MM.1S (cell line): ENCODE results near the gene FZR1.
A peak's percentile ranks its signal among the peaks of the same experiment; 100 is the strongest.

Source experiments
- DNase-seq: peaks from one replicate; pipeline ENCODE4 v3.0.0-alpha.2; 2015
- H2AFZ ChIP-seq: fragments of 300-600 bp; sonication (generic); 2 replicates; pipeline ENCODE4 v1.6.0; 2016; ENCODE audit warnings: antibody characterized with exemption, low read length
- H3F3A ChIP-seq: fragments of 300-600 bp; sonication (generic); 2 replicates; pipeline ENCODE4 v1.6.1; 2016; ENCODE audit warnings: mild to moderate bottlenecking, antibody characterized with exemption, low read length, moderate library complexity, mixed read lengths; ENCODE audit not compliant: insufficient read depth
- H3K27ac ChIP-seq: fragments of 300-600 bp; sonication (generic); 2 replicates; pipeline ENCODE4 v1.5.1; 2016; ENCODE audit warnings: mild to moderate bottlenecking, low read length
- H3K27me3 ChIP-seq: fragments of 300-600 bp; sonication (generic); replicated peaks from 2 replicates; pipeline ENCODE4 v1.6.0; 2016; ENCODE audit warnings: low read length; ENCODE audit not compliant: insufficient read depth
- H3K36me3 ChIP-seq: fragments of 300-600 bp; sonication (generic); replicated peaks from 2 replicates; pipeline ENCODE4 v1.6.1; 2016; ENCODE audit warnings: mild to moderate bottlenecking, low read length, mixed read lengths; ENCODE audit not compliant: insufficient read depth
- H3K4me1 ChIP-seq: fragments of 300-600 bp; sonication (generic); 2 replicates; pipeline ENCODE4 v1.6.1; 2016; ENCODE audit warnings: low read length, mixed read lengths
- H3K4me2 ChIP-seq: fragments of 300-600 bp; sonication (generic); 2 replicates; pipeline ENCODE4 v1.6.0; 2016; ENCODE audit warnings: low read depth, low read length
- H3K4me3 ChIP-seq: fragments of 300-600 bp; sonication (generic); 2 replicates; pipeline ENCODE4 v1.5.1; 2016; ENCODE audit warnings: low read length, mixed read lengths
- H3K79me2 ChIP-seq: fragments of 300-600 bp; sonication (generic); 2 replicates; pipeline ENCODE4 v1.6.1; 2016; ENCODE audit warnings: mixed run types, low read length, mixed read lengths
- H3K9ac ChIP-seq: fragments of 300-600 bp; sonication (generic); 2 replicates; pipeline ENCODE4 v1.6.1; 2016; ENCODE audit warnings: low read length, mixed read lengths
- H3K9me2 ChIP-seq: fragments of 300-600 bp; sonication (generic); replicated peaks from 2 replicates; pipeline ENCODE4 v1.6.1; 2016; ENCODE audit warnings: mild to moderate bottlenecking, low read length, mixed read lengths; ENCODE audit not compliant: insufficient read depth
- H3K9me3 ChIP-seq: fragments of 300-600 bp; sonication (generic); replicated peaks from 2 replicates; pipeline ENCODE4 v1.6.1; 2016; ENCODE audit warnings: mild to moderate bottlenecking, low read length, mixed read lengths; ENCODE audit not compliant: insufficient read depth
- H4K20me1 ChIP-seq: fragments of 300-600 bp; sonication (generic); 2 replicates; pipeline ENCODE4 v1.6.1; 2016; ENCODE audit warnings: mild to moderate bottlenecking, low read length, moderate library complexity, mixed read lengths; ENCODE audit not compliant: insufficient read depth
- CTCF ChIP-seq: fragments of 300-600 bp; sonication (generic); IDR thresholded peaks from 2 replicates; pipeline ENCODE4 v1.5.1; 2016; ENCODE audit warnings: antibody characterized with exemption, low read length, mixed read lengths
- EZH2 ChIP-seq: fragments of 300-600 bp; sonication (generic); optimal IDR thresholded peaks from 2 replicates; pipeline ENCODE3; 2017; ENCODE audit warnings: low read depth, mild to moderate bottlenecking, antibody characterized with exemption, low read length, mixed read lengths
- EZH2phosphoT487 ChIP-seq: fragments of 300-600 bp; sonication (generic); IDR thresholded peaks from 2 replicates; pipeline ENCODE4 v1.6.1; 2018; ENCODE audit warnings: antibody characterized with exemption, low read length

The FZR1 gene

DNA sequence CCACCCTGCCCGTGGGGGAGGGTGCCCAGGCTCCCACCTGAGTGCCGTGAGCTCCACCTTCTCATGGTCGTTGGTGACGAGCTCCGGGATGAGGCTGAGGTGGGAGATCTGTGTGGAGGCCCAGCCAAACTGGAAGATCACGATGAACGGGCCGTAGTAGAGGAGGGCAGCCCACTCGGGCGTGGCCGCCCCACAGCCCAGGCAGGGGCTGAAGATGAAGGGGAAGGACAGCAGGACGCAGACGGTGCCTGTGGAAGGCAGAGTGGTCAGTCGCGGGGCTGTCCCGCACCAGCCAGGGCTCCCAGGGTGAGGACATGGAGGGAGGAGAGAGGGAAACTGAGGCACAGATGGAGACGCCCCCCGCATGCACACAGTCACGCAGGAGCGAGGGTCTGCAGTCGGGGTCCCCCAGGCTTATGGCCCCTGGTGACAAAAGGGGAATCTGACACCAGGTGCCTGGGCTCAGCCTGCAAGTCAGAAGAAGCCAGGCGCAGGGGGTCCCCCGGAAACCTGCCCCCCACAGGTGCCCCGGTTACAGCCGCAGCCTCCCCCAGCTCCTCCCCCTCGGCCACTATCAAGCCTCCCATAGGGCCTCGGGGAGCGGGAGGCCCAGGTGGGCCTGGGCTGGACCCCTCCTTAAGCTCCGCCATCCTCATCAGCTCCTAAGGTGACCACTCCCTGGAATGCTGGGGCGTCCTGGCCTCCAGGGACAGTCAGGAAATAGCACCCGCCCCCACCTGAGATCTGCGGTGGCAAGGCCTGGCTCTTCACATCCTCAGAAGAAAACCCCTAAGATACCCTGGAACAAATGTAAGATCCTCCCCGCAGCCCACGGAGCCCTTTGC lies 45.1 kb downstream of the FZR1 start:
- Histone ChIP-seq H3K79me2 (peaks cover 19% of the 10 kb centered on the region), H3K27me3 (no peaks in the 10 kb centered on the region), H2AFZ (no peak overlapping the region), H4K20me1 (no peaks in the 10 kb centered on the region), H3K4me3 (no peak overlapping the region), H3K9me2 (no peaks in the 10 kb centered on the region), H3K9me3 (no peaks in the 10 kb centered on the region), H3K4me2 (no peak overlapping the region), H3K9ac (no peak overlapping the region), H3K36me3 (no peaks in the 10 kb centered on the region), H3K27ac (no peak overlapping the region), H3F3A (no peaks in the 10 kb centered on the region), H3K4me1 (peaks cover 10% of the 10 kb centered on the region; the same call in 1 of the 2 replicates)
- DNase-seq, result no peak
- no peak for TF ChIP-seq EZH2
- no peak for TF ChIP-seq EZH2phosphoT487
- TF ChIP-seq CTCF, result no peak

DNA sequence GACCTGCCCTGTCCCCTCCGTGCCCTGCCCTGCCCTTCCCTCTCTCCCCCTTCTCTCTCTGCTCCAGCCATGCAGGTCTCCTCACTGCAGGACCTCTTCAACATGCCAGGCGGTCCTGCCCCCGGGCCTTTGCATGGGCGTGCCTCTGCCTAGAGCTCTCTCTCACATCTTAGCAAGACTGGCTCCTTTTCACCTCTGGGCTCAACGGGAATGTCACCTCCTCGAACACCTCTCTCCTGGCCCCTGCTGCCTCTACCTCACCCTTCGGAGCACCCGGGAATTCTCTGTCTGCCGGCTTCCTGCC lies 45.6 kb downstream of the FZR1 start:
- DNase-seq, result peak; percentile 4
- Histone ChIP-seq H2AFZ (no peak overlapping the region), H3K9me2 (no peaks in the 10 kb centered on the region), H3K4me2 (no peak overlapping the region), H3K36me3 (no peaks in the 10 kb centered on the region), H3K79me2 (peaks cover 24% of the 10 kb centered on the region), H3K9me3 (no peaks in the 10 kb centered on the region), H3F3A (no peaks in the 10 kb centered on the region), H3K27ac (no peak overlapping the region), H3K4me1 (peaks cover 15% of the 10 kb centered on the region; the same call in 1 of the 2 replicates), H3K9ac (no peak overlapping the region), H4K20me1 (no peaks in the 10 kb centered on the region), H3K4me3 (no peak overlapping the region), H3K27me3 (no peaks in the 10 kb centered on the region)
- TF ChIP-seq EZH2 (no peak), CTCF (no peak), EZH2phosphoT487 (no peak)

DNA sequence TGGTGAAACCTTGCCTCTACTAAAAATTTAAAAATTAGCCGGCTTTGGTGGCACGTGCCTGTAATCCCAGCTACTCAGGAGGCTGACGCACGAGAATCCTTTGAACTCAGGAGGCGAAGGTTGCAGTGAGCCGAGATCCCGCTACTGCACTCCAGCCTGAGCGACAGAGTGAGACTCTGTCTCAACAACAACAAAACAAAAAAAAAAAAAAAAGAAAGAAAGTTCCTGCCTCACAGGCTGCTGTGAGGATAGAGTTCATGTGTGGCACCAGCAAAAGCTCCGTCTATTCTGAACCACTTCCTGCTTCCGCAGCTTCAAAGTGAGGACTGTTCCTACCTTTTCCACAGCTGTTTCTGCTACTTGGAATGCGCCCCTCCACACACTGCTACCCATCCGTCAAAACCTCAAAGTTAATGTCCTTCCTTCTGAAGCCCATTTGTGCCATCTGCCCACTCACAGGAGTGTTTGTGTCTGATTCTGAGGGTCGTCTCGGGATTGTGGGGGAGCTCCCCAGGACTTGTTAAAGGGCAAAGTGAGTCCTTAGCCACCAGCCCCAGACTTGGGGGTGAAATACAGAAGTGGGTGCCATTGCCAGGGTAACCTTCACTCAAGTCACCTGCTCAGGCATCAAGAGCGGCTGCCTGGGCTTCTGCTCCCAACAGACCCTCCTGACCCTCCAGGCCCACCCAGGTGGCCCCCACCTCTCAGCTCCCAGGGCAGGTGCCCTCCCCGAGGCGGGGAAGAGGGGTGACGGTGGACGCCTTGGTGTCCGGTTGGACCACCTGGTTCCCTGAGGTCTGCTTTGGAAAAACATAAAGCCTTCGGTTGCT lies 48.4 kb downstream of the FZR1 start:
- peak; percentile 2 for DNase-seq
- TF ChIP-seq CTCF (no peak), EZH2 (no peak)
- Histone ChIP-seq H3K79me2 (peaks cover 28% of the 10 kb centered on the region), H3K9me3 (no peaks in the 10 kb centered on the region), H3K4me3 (no peak overlapping the region), H3K4me1 (peaks cover 15% of the 10 kb centered on the region; the same call in 1 of the 2 replicates), H3K27ac (no peak overlapping the region), H3K4me2 (no peak overlapping the region), H2AFZ (no peak overlapping the region), H3K9ac (no peak overlapping the region), H3F3A (no peaks in the 10 kb centered on the region), H3K27me3 (no peaks in the 10 kb centered on the region), H3K36me3 (no peaks in the 10 kb centered on the region), H4K20me1 (no peaks in the 10 kb centered on the region), H3K9me2 (no peaks in the 10 kb centered on the region)
